GM10248 (cell line): ENCODE data around the gene GRIK4.

Experiments
- CTCF ChIA-PET: fragments of 300-600 bp; sonication (Branson Sonifier 250); formaldehyde crosslinking; extraction: SDS; loops from one replicate; lab custom pipeline; 2021; ENCODE audit warnings: antibody characterized with exemption; lab: Yijun Ruan, JAX
- POLR2A ChIA-PET: fragments of 350-650 bp; sonication (Branson Sonifier 250); formaldehyde crosslinking; extraction: SDS; loops from one replicate; lab custom pipeline; 2020; ENCODE audit warnings: antibody characterized with exemption; lab: Yijun Ruan, JAX
- DNase-seq: peaks from one replicate; pipeline ENCODE4 v3.0.0; 2012; ENCODE audit errors: extremely low spot score
- TF ChIP-seq, protein P1 (sequence below): IDR thresholded peaks from 2 replicates; pipeline ENCODE4 v1.5.1; 2012; ENCODE audit warnings: mild to moderate bottlenecking, low read depth; ENCODE audit errors: extremely low read depth, missing control alignments, control extremely low read depth

The GRIK4 gene

DNA sequence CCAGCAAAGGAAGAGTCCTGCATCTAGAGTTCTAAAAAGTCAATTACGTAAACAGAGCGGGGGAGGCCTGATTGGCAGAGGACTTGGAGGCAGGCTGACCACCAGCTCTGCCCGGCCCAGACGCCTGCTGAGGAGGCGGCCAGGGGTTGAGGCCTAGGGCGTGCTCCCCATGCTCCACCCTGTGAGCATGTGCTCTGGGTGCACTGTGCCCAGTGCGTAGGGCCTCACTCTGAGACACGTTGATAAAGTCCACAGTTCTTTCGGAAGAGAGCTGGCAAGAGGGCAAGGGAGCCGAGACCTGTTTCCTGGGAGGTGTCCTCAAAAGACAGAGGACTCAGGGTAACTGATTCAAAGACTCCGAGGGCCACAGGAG, 25.2 kb downstream of the GRIK4 start:
- ChIA-PET POLR2A (no interaction called here), CTCF (interaction anchor here (1.3 to 1.6 kb wide), 3 partner anchors 18 to 149 kb away, joined by 3 to 4 read pairs (median 3); no protein-coding TSS in a partner anchor)
- TF ChIP-seq, protein P1, sequence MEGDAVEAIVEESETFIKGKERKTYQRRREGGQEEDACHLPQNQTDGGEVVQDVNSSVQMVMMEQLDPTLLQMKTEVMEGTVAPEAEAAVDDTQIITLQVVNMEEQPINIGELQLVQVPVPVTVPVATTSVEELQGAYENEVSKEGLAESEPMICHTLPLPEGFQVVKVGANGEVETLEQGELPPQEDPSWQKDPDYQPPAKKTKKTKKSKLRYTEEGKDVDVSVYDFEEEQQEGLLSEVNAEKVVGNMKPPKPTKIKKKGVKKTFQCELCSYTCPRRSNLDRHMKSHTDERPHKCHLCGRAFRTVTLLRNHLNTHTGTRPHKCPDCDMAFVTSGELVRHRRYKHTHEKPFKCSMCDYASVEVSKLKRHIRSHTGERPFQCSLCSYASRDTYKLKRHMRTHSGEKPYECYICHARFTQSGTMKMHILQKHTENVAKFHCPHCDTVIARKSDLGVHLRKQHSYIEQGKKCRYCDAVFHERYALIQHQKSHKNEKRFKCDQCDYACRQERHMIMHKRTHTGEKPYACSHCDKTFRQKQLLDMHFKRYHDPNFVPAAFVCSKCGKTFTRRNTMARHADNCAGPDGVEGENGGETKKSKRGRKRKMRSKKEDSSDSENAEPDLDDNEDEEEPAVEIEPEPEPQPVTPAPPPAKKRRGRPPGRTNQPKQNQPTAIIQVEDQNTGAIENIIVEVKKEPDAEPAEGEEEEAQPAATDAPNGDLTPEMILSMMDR = no peak
- DNase-seq = no peak

DNA sequence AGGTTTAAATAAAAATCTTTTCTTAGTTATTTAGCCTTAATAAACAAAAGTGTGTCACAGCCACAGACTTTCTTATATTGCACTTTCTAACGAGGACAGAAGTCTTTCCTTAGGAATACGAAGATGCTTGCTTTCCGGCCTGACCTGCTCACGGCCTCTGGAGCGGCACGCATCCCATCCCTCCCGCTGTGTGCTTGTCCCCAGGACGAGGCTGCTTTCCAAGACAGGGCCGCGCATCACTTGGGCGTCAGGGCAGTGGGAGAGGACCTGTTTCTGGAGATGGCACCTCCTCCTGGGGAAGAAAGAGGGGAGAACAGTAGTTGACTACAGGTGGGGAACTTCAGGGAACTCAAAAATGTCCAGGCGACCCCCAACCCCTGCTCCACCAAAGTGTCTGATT, 26.4 kb downstream of the GRIK4 start:
- no peak for DNase-seq
- ChIA-PET POLR2A (no interaction called here), CTCF (no interaction called here)
- TF ChIP-seq, protein P1 = no peak

DNA sequence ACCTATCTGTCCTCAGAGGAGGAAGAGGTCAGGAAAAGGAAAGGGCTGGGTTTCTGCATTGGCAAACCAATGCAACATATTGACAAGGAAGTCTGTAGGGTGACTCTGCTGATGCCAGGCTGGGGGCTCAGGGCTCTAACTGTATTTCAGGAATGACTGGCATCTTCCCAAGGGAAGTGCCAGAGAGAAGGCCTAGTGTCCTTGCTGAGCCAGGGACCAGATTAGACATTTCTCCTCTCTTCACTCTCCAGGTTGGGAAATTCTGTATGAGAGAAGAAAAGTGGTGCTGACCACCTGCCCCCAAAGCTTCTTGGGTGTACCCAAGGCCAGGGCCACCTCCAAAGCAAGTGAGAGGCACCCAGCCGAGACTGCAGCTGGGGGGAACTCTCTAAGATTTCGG, 27.2 kb downstream of the GRIK4 start:
- no peak for DNase-seq
- TF ChIP-seq, protein P1 = no peak
- ChIA-PET POLR2A (no interaction called here), CTCF (interaction anchor here (1.3 to 1.5 kb wide), 2 partner anchors 28 to 565 kb away, joined by 3 read pairs; no protein-coding TSS in a partner anchor)

DNA sequence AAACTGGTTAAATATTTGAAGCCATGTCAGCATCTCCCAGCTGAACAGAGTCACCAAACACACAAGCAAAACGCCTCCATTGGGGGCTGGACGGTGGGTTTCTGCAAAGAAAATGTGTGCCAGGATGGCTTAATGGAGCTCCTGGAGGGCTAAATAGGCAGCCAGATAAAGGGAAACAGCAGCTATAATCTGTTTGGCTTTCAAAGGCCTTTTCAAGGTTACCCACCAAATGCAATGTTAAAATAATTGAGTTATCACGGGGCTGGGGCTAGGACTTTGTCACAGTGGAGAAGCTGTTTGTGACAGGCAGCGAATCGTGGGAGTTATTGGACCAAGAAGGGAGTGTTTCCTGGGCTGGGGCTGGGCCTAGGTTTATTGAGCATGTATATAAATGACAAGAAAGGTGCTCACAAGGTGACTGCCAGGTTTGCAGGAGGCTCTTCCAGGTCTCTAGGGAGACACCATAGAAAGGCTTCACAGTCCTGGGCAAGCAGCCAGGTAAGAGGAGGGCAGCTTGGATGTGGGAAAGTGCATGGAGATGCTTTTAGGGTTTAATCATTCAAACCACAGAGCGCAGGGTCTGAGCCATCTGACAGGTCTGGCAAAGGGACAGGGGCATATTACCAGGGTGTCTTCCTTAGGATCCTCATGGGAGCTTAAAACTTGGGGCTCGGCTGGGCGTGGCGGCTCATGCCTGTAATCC, 28.3 kb downstream of the GRIK4 start:
- TF ChIP-seq, protein P1 = no peak
- DNase-seq = no peak
- CTCF ChIA-PET = interaction anchor here (0.8 to 2.8 kb wide), 10 partner anchors 24 to 564 kb away, joined by 3 to 10 read pairs (median 3); no protein-coding TSS in a partner anchor
- POLR2A ChIA-PET = no interaction called here

DNA sequence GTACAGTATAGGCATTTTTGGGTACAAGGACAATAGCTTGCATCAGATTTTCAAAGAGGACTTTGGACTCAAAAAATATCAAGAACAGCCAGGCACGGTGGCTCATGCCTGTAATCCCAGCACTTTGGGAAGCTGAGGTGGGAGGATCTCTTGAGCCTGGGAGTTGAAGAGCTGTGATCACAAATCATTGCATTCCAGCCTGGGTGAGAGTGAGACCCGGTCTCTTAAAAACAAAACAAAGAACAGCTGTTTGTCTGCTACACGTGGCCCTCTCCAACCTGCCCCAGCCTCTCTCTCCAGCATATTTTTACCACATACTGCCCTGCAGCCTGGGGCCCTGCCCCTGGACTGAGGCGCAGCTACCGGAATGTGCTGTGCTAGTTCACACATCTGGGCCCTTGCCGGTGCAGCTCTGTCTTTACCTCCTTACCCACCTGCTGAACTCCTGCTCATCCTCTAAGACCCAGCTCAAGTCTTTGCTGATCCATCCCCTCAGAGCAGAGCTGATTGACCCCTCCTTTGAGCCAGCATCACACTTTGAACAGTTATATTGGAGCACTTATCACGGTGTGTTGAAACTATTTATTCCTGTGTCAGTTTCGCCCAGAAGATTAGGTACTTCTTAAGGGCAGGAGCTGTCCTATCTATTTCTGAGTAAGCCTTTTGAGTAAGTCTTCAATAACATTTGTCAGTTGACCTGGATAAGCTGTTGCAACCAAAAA, 29.4 kb downstream of the GRIK4 start:
- ChIA-PET CTCF (interaction anchor here (0.7 to 2.8 kb wide), 6 partner anchors 10 to 175 kb away, joined by 3 to 10 read pairs (median 3); no protein-coding TSS in a partner anchor), POLR2A (no interaction called here)
- TF ChIP-seq, protein P1 = no peak
- no peak for DNase-seq

DNA sequence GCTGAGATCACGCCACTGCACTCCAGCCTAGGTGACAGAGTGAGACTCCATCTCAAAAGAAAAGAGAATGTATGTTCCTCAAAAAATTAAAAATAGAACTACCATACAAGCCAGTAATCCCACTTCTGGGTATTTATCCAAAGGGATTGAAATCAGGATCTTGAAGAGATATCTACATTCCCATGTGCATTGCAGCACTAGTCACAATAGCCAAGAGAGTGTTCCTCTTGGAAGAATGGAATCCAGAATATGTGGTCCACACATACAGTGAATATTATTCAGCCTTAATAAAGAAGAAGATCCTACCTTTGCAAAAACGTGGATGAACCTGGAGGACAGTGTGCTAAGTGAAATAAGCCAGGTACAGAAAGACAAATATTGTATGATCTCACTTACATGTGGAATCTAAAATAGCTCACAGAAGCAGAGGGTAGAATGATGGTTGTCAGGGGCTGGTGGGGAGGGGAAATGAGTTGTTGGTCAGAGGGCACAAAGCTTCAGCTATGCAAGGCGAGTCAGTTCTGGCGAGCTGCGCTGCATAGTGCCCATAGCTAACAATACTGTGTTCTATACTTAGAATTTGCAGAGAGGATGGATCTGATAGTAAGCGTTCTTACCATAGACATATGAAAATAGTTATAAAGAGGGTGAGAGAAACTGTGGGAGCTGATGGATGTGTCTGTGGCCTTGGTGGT, 32.1 kb downstream of the GRIK4 start:
- DNase-seq = no peak
- CTCF ChIA-PET = interaction anchor here (1.3 to 1.5 kb wide), 2 partner anchors 259 to 409 kb away, joined by 3 to 4 read pairs; no protein-coding TSS in a partner anchor
- POLR2A ChIA-PET = no interaction called here
- TF ChIP-seq, protein P1 = no peak
